Neural cell (in vitro differentiated cells): Measurements from ENCODE around the gene COPS9.

Source experiments
- CTCF ChIP-seq: fragments of 450-650 bp; IDR thresholded peaks from 2 replicates; pipeline ENCODE4 v1.5.1; 2014; ENCODE audit warnings: antibody characterized with exemption, mild to moderate bottlenecking, moderate library complexity; ENCODE audit not compliant: poor library complexity, severe bottlenecking
- EP300 ChIP-seq: fragments of 450-650 bp; conservative IDR thresholded peaks from 2 replicates; pipeline ENCODE4 v1.6.1; 2014; ENCODE audit warnings: antibody characterized with exemption, mild to moderate bottlenecking, moderate library complexity; ENCODE audit not compliant: poor library complexity, severe bottlenecking
- EZH2 ChIP-seq: fragments of 200-600, 300-800 bp; shearing (Covaris generic), sonication (generic); IDR thresholded peaks from 2 replicates; pipeline ENCODE4 v1.6.1; 2014; ENCODE audit warnings: antibody characterized with exemption, low read length, borderline replicate concordance, mild to moderate bottlenecking; ENCODE audit not compliant: insufficient read depth, poor library complexity, severe bottlenecking
- MXI1 ChIP-seq: fragments of 450-650 bp; conservative IDR thresholded peaks from 2 replicates; pipeline ENCODE4 v1.6.1; 2014; ENCODE audit warnings: antibody characterized with exemption, mild to moderate bottlenecking; ENCODE audit not compliant: poor library complexity, severe bottlenecking
- POLR2AphosphoS5 ChIP-seq: IDR thresholded peaks from 2 replicates; pipeline ENCODE4 v1.6.1; 2012
- RAD21 ChIP-seq: fragments of 450-650 bp; conservative IDR thresholded peaks from 2 replicates; pipeline ENCODE4 v1.6.1; 2014; ENCODE audit warnings: antibody characterized with exemption, mild to moderate bottlenecking, moderate library complexity
- SMC3 ChIP-seq: fragments of 450-650 bp; conservative IDR thresholded peaks from 2 replicates; pipeline ENCODE4 v1.6.1; 2014; ENCODE audit warnings: antibody characterized with exemption, mild to moderate bottlenecking, moderate library complexity; ENCODE audit not compliant: poor library complexity
- TAF1 ChIP-seq: IDR thresholded peaks from 2 replicates; pipeline ENCODE4 v1.6.1; 2012; ENCODE audit warnings: low read depth
- TF ChIP-seq, protein P1 (sequence below): IDR thresholded peaks from 2 replicates; pipeline ENCODE4 v1.6.1; 2012; ENCODE audit warnings: borderline replicate concordance

GRCh38 chr2:240142256-240142775 is 6.2 kb upstream of the COPS9 start:
- TF ChIP-seq CTCF: no peak
- no peak for TF ChIP-seq EP300
- TF ChIP-seq RAD21: no peak
- no peak for TF ChIP-seq SMC3
- no peak for TF ChIP-seq POLR2AphosphoS5
- TF ChIP-seq EZH2: no peak
- TF ChIP-seq TAF1: no peak
- TF ChIP-seq, protein P1, sequence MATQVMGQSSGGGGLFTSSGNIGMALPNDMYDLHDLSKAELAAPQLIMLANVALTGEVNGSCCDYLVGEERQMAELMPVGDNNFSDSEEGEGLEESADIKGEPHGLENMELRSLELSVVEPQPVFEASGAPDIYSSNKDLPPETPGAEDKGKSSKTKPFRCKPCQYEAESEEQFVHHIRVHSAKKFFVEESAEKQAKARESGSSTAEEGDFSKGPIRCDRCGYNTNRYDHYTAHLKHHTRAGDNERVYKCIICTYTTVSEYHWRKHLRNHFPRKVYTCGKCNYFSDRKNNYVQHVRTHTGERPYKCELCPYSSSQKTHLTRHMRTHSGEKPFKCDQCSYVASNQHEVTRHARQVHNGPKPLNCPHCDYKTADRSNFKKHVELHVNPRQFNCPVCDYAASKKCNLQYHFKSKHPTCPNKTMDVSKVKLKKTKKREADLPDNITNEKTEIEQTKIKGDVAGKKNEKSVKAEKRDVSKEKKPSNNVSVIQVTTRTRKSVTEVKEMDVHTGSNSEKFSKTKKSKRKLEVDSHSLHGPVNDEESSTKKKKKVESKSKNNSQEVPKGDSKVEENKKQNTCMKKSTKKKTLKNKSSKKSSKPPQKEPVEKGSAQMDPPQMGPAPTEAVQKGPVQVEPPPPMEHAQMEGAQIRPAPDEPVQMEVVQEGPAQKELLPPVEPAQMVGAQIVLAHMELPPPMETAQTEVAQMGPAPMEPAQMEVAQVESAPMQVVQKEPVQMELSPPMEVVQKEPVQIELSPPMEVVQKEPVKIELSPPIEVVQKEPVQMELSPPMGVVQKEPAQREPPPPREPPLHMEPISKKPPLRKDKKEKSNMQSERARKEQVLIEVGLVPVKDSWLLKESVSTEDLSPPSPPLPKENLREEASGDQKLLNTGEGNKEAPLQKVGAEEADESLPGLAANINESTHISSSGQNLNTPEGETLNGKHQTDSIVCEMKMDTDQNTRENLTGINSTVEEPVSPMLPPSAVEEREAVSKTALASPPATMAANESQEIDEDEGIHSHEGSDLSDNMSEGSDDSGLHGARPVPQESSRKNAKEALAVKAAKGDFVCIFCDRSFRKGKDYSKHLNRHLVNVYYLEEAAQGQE: no peak
- TF ChIP-seq MXI1: no peak
